Ovary (tissue), 1 donor: ENCODE results near the gene PKD1L1.

Experiments used
- EP300 ChIP-seq: sonication (generic); formaldehyde crosslinking; IDR thresholded peaks from one replicate; pipeline ENCODE4 v1.6.1; 2017; ENCODE audit warnings: antibody characterized with exemption
- POLR2A ChIP-seq: fragments of 450-650 bp; IDR thresholded peaks from one replicate; pipeline ENCODE4 v1.6.1; 2017; ENCODE audit warnings: antibody characterized with exemption, mild to moderate bottlenecking, moderate library complexity

DNA sequence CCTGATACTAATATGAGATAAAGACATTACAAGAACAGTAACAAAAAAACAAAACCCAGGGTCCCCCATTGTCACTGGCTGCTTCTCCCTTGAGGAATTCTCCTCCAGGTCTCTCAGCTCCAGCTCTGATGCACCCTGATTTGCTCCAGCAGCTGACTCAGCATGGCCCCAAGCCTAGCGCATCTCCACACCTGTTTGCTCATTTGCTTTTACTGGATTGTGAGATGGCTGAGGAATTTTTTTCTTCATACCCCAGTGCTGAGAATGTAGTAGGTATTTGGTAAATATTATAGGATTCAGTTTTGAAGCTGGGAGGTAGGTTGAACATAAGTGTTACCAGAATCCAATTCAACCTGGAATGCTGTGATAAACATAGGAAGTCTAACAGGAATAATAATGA, 171.9 kb downstream of the PKD1L1 start:
- TF ChIP-seq POLR2A (no peak), EP300 (no peak)
